Measurements from ENCODE around the gene CD68. TPM values are rescaled to one million over a fixed set of nuclear protein-coding genes. Genes with fewer than 3 reads are reported as not detected.

The CD68 gene
- total RNA-seq, 1 experiment from 2014 or later, result 30.2 TPM

DNA sequence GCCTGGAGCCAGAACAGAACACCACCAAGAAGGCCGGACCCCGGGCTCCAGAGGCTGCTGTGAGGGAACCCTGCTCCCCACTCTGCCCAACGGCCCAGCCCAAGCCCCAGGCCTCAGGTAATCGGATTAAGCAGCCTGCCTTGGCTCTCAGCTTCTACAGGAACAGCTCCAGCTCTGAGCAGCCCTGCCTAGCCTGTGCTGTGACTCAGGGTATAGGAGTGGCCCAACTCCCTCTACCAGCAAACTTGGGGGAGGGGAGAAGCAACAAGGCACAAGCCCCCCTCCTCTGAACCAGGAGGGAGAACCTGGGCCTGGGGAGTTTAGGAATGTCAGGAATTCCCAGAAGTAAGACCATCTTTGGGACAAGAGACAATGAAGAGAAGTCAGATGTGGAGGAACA lies 11.3 kb downstream of the CD68 start:
- peaks cover 18% of the 10 kb centered on the region for H3K79me2 ChIP-seq (ENCODE audit: low read length)
- H4K20me1 ChIP-seq (ENCODE audit: low read length), result no peaks in the 10 kb centered on the region
- peak overlapping the region; percentile 92 for H3K27ac ChIP-seq (ENCODE audit: low read length)
- H3K4me3 ChIP-seq (ENCODE audit: low read length), result peak overlapping the region; percentile 43; the same call in 1 of the 2 replicates
- BruUV-seq (replicated peaks), result no TSS peak
- no peaks in the 10 kb centered on the region for H3F3A ChIP-seq (ENCODE audit: low read length, unreplicated experiment)
- peak overlapping the region; percentile 79 for H3K4me2 ChIP-seq (ENCODE audit: low read length)
- peaks cover 13% of the 10 kb centered on the region for H3K36me3 ChIP-seq (ENCODE audit: low read depth, low read length)
- no peak for TF ChIP-seq EZH2phosphoT487 (IDR thresholded peaks at IDR 0.05; ENCODE audit: borderline replicate concordance, low read length)
- TF ChIP-seq, protein P1, sequence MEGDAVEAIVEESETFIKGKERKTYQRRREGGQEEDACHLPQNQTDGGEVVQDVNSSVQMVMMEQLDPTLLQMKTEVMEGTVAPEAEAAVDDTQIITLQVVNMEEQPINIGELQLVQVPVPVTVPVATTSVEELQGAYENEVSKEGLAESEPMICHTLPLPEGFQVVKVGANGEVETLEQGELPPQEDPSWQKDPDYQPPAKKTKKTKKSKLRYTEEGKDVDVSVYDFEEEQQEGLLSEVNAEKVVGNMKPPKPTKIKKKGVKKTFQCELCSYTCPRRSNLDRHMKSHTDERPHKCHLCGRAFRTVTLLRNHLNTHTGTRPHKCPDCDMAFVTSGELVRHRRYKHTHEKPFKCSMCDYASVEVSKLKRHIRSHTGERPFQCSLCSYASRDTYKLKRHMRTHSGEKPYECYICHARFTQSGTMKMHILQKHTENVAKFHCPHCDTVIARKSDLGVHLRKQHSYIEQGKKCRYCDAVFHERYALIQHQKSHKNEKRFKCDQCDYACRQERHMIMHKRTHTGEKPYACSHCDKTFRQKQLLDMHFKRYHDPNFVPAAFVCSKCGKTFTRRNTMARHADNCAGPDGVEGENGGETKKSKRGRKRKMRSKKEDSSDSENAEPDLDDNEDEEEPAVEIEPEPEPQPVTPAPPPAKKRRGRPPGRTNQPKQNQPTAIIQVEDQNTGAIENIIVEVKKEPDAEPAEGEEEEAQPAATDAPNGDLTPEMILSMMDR (conservative IDR thresholded peaks at IDR 0.05; ENCODE audit: low read depth, low read length), result no peak
- no peak for TF ChIP-seq EZH2 (IDR thresholded peaks at IDR 0.05; ENCODE audit: low read length, unreplicated experiment)
- H3K9me2 ChIP-seq (replicated peaks; ENCODE audit: low read length), result no peaks in the 10 kb centered on the region
- POLR2A ChIA-PET (ENCODE audit: unreplicated experiment), result interaction anchor here (0.6 to 0.7 kb wide), 2 partner anchors 11 to 77 kb away, joined by 4 to 6 read pairs; no protein-coding TSS in a partner anchor
- H3K9me3 ChIP-seq (ENCODE audit: low read length), result no peaks in the 10 kb centered on the region
- peak; percentile 72 for ATAC-seq
- no peak overlapping the region for H2AFZ ChIP-seq (ENCODE audit: low read length)
- peaks cover 46% of the 10 kb centered on the region for H3K4me1 ChIP-seq (ENCODE audit: insufficient read depth, low read length)
- peak; percentile 52 for DNase-seq
- H3K27me3 ChIP-seq (ENCODE audit: low read length), result no peaks in the 10 kb centered on the region
- H3K9ac ChIP-seq (ENCODE audit: low read length), result peak overlapping the region; percentile 65
- CTCF ChIA-PET, result interaction anchor here (0.5 to 0.7 kb wide), 3 partner anchors 30 to 214 kb away, joined by 3 to 8 read pairs (median 4); no protein-coding TSS in a partner anchor
- intact Hi-C loops (cut with micrococcal nuclease), result no loop called here

GRCh38 chr17:7591596-7591995 lies 12.2 kb downstream of the CD68 start:
- intact Hi-C loops (cut with micrococcal nuclease), result no loop called here
- no peak overlapping the region for H3K4me2 ChIP-seq (ENCODE audit: low read length)
- peaks cover 46% of the 10 kb centered on the region for H3K4me1 ChIP-seq (ENCODE audit: insufficient read depth, low read length)
- no peaks in the 10 kb centered on the region for H3K9me2 ChIP-seq (replicated peaks; ENCODE audit: low read length)
- ATAC-seq (no peak), DNase-seq (no peak)
- 0 out of 2 replicates have a peak, but pooled peaks cover 15% of the 10 kb centered on the region for H3K79me2 ChIP-seq (ENCODE audit: low read length)
- H3K9me3 ChIP-seq (ENCODE audit: low read length), result no peaks in the 10 kb centered on the region
- no TSS peak for BruUV-seq (replicated peaks)
- no peak for TF ChIP-seq EZH2 (IDR thresholded peaks at IDR 0.05; ENCODE audit: low read length, unreplicated experiment)
- no peak for TF ChIP-seq EZH2phosphoT487 (IDR thresholded peaks at IDR 0.05; ENCODE audit: borderline replicate concordance, low read length)
- TF ChIP-seq, protein P1 (conservative IDR thresholded peaks at IDR 0.05; ENCODE audit: low read depth, low read length), result no peak
- no peaks in the 10 kb centered on the region for H3K27me3 ChIP-seq (ENCODE audit: low read length)
- H2AFZ ChIP-seq (ENCODE audit: low read length), result no peak overlapping the region
- peaks cover 17% of the 10 kb centered on the region for H3K36me3 ChIP-seq (ENCODE audit: low read depth, low read length)
- H3K4me3 ChIP-seq (ENCODE audit: low read length), result no peak overlapping the region
- no peaks in the 10 kb centered on the region for H4K20me1 ChIP-seq (ENCODE audit: low read length)
- H3K9ac ChIP-seq (ENCODE audit: low read length), result no peak overlapping the region
- ChIA-PET CTCF (no interaction called here), POLR2A (ENCODE audit: unreplicated experiment) (no interaction called here)
- H3F3A ChIP-seq (ENCODE audit: low read length, unreplicated experiment), result no peaks in the 10 kb centered on the region
- no peak overlapping the region; the same call in 1 of the 2 replicates for H3K27ac ChIP-seq (ENCODE audit: low read length)

GRCh38 chr17:7592422-7593021 lies 13.1 kb downstream of the CD68 start:
- Histone ChIP-seq H3K4me3 (ENCODE audit: low read length) (no peak overlapping the region), H3K27me3 (ENCODE audit: low read length) (no peaks in the 10 kb centered on the region), H3K36me3 (ENCODE audit: low read depth, low read length) (peaks cover 17% of the 10 kb centered on the region), H3K79me2 (ENCODE audit: low read length) (0 out of 2 replicates have a peak, but pooled peaks cover 15% of the 10 kb centered on the region), H3F3A (ENCODE audit: low read length, unreplicated experiment) (no peaks in the 10 kb centered on the region), H2AFZ (ENCODE audit: low read length) (no peak overlapping the region), H4K20me1 (ENCODE audit: low read length) (no peaks in the 10 kb centered on the region), H3K27ac (ENCODE audit: low read length) (no peak overlapping the region), H3K4me1 (ENCODE audit: insufficient read depth, low read length) (peaks cover 38% of the 10 kb centered on the region), H3K9me2 (replicated peaks; ENCODE audit: low read length) (no peaks in the 10 kb centered on the region), H3K4me2 (ENCODE audit: low read length) (no peak overlapping the region), H3K9me3 (ENCODE audit: low read length) (no peaks in the 10 kb centered on the region), H3K9ac (ENCODE audit: low read length) (no peak overlapping the region)
- intact Hi-C loops (cut with micrococcal nuclease), result no loop called here
- ChIA-PET POLR2A (ENCODE audit: unreplicated experiment) (interaction anchor here (0.6 kb wide), 1 partner anchor 22 kb away, joined by 3 read pairs; the partner anchor contains the start of gene FXR2), CTCF (no interaction called here)
- BruUV-seq (replicated peaks), result no TSS peak
- TF ChIP-seq, protein P1 (conservative IDR thresholded peaks at IDR 0.05; ENCODE audit: low read depth, low read length), result no peak
- TF ChIP-seq EZH2phosphoT487 (IDR thresholded peaks at IDR 0.05; ENCODE audit: borderline replicate concordance, low read length) (no peak), EZH2 (IDR thresholded peaks at IDR 0.05; ENCODE audit: low read length, unreplicated experiment) (no peak)
- ATAC-seq, result no peak
- no peak for DNase-seq
